Neural crest cell (in vitro differentiated cells): ENCODE results near the gene C1QB. TPM values are rescaled to one million over a fixed set of nuclear protein-coding genes. Genes with fewer than 3 reads are reported as not detected.

ENCODE experiments used
- DNase-seq: peaks from one replicate; pipeline ENCODE4 v3.0.0; 2021; ENCODE audit warnings: low read depth, mixed read lengths, low spot score
- H3K27ac Mint-ChIP-seq: one replicate; pipeline ENCODE4 v1.8.0; 2021; ENCODE audit warnings: mild to moderate bottlenecking, mixed read lengths; ENCODE audit not compliant: unreplicated experiment
- H3K27me3 Mint-ChIP-seq: 2 replicates; pipeline ENCODE4 v1.8.0; 2021; ENCODE audit warnings: low read depth, mild to moderate bottlenecking, mixed read lengths
- H3K36me3 Mint-ChIP-seq: 2 replicates; pipeline ENCODE4 v1.8.0; 2021; ENCODE audit warnings: low read depth, mild to moderate bottlenecking, mixed read lengths
- H3K4me1 Mint-ChIP-seq: 2 replicates; pipeline ENCODE4 v1.8.0; 2021; ENCODE audit warnings: mixed read lengths
- H3K4me3 Mint-ChIP-seq: one replicate; pipeline ENCODE4 v1.8.0; 2021; ENCODE audit warnings: mild to moderate bottlenecking, mixed read lengths
- H3K9me3 Mint-ChIP-seq: 2 replicates; pipeline ENCODE4 v1.8.0; 2021; ENCODE audit warnings: mixed read lengths
- total RNA-seq: library from RNA; stranded (reverse); gene quantifications from 2 replicates; pipeline ENCODE4 v1.2.1, GENCODE V29; 2021
- TF ChIP-seq, protein P1 (sequence below): fragments of 200-600 bp; sonication (generic); conservative IDR thresholded peaks from 2 replicates; pipeline ENCODE4 v1.5.0; 2021; ENCODE audit warnings: antibody characterized with exemption, mild to moderate bottlenecking

C1QB gene
- total RNA-seq, 1 donor from 2014 or later, result not detected

DNA sequence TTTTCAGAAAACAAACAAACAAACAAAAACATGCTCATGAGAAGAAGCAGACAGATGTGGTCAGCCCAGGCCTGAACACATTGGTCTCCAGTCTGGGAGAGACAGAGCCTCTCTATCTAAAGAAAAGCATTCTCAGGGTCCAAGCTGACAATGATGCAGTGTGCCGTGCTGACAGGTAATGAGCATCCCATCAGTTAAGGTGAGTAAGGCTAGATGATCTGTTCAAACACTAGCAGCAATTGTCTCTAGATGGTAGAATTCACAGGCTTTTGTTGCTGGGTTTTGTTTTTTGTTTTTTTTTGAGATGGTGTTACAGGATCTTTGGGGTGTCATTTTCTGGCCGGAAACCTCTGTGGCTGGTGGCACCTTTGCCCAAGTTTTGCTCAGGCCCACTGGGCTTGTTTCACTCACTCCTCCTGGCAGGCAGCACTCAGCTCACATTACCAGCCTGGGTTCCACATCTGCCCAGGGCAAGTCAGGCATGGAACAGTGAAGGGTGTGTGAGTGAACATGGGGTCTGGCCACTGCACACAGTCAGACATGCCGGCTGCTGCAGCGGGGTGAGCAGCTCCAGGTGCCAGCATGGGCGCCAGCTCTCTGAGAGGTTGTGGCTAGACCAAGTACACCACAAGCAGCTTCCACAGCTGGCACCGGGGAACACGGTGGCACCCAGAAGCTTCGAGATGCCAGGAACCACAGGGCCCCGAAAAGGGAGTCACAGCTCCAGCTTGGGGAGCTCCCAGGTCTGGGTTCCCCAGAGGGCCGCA, 19.2 kb upstream of the C1QB start:
- Mint-ChIP-seq H3K9me3 (no peaks in the 10 kb centered on the region), H3K27me3 (peaks cover 23% of the 10 kb centered on the region), H3K36me3 (no peaks in the 10 kb centered on the region), H3K4me1 (peaks cover 22% of the 10 kb centered on the region), H3K4me3 (no peak overlapping the region), H3K27ac (no peak overlapping the region)
- DNase-seq, result no peak
- TF ChIP-seq, protein P1, sequence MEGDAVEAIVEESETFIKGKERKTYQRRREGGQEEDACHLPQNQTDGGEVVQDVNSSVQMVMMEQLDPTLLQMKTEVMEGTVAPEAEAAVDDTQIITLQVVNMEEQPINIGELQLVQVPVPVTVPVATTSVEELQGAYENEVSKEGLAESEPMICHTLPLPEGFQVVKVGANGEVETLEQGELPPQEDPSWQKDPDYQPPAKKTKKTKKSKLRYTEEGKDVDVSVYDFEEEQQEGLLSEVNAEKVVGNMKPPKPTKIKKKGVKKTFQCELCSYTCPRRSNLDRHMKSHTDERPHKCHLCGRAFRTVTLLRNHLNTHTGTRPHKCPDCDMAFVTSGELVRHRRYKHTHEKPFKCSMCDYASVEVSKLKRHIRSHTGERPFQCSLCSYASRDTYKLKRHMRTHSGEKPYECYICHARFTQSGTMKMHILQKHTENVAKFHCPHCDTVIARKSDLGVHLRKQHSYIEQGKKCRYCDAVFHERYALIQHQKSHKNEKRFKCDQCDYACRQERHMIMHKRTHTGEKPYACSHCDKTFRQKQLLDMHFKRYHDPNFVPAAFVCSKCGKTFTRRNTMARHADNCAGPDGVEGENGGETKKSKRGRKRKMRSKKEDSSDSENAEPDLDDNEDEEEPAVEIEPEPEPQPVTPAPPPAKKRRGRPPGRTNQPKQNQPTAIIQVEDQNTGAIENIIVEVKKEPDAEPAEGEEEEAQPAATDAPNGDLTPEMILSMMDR, result no peak

DNA sequence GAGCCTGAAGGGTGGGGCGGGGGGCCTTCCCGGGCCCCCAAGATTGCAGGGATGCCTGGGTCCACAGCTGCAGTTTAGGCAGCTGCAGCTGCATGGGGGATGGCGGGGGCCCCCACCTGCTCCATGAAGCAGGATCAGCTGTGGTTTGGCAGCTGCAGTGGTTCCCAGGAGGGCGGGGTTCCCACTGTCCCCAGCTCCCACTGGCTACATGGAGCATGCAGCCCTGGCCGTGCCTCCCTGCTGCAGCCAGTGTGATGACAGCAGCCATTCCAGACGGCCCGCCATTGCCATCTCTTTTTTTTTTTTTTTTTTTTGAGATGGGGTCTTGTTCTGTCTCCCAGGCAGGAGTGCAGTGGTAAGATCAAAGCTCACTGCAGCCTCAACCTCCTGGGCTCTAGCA, 17.6 kb upstream of the C1QB start:
- Mint-ChIP-seq H3K27ac (no peak overlapping the region), H3K36me3 (no peaks in the 10 kb centered on the region), H3K27me3 (peaks cover 14% of the 10 kb centered on the region), H3K4me3 (no peak overlapping the region), H3K9me3 (no peaks in the 10 kb centered on the region), H3K4me1 (peaks cover 11% of the 10 kb centered on the region)
- TF ChIP-seq, protein P1, result no peak
- DNase-seq, result no peak

DNA sequence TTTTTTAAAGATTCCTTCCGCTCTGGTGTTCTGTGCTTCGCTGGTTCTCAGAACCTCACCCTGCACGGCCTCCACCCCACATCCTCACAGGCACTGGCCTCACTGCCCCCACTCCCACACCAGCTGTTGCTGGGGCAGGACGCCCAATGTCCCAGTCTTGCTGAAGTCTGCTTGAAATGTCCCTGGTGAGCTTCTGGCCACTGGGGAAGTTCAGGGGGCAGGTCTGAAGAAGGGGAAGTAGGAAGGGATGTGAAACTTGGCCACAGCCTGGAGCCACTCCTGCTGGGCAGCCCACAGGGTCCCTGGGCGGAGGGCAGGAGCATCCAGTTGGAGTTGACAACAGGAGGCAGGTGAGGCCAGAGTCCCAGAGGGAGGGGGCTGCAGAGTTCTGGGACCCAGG, 16.7 kb upstream of the C1QB start, which contains the start of gene C1QA:
C1QA (plus strand) TSS at position 276 of the 400 bp plus-strand sequence. CDS start 989 bp downstream, outside the sequence.
- no peaks in the 10 kb centered on the region for H3K36me3 Mint-ChIP-seq
- no peak for DNase-seq
- no peak within 1 kb of the TSS for H3K27ac Mint-ChIP-seq
- no peaks in the 10 kb centered on the region for H3K9me3 Mint-ChIP-seq
- TF ChIP-seq, protein P1, result no peak
- peaks cover 6% of the 10 kb centered on the region for H3K4me1 Mint-ChIP-seq
- peaks cover 19% of the 10 kb centered on the region for H3K27me3 Mint-ChIP-seq
- H3K4me3 Mint-ChIP-seq, result no peak within 1 kb of the TSS

DNA sequence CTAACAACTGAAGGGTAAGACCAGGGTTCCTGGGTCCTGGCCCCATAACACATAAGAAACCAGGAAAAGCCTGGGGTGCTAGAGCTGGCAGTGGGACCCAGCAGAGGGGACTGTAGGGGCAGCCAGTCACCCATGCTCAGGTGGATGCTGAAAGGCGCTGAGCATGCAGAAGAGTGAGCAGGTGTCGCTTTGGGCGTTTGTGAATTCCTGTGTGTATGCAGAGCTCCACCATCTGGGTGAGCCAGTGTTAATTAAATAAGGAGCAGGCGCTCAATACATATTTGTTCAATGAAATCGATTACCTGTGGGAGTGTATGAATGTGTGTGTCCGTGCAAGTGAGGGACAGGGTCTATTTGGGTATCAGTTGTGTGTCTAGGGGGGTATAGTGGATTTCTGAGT, 16.1 kb upstream of the C1QB start:
- peaks cover under 1% of the 10 kb centered on the region for H3K4me1 Mint-ChIP-seq
- H3K27me3 Mint-ChIP-seq, result peaks cover 19% of the 10 kb centered on the region
- no peak overlapping the region for H3K27ac Mint-ChIP-seq
- TF ChIP-seq, protein P1, result no peak
- no peak for DNase-seq
- no peaks in the 10 kb centered on the region for H3K36me3 Mint-ChIP-seq
- no peak overlapping the region for H3K4me3 Mint-ChIP-seq
- no peaks in the 10 kb centered on the region for H3K9me3 Mint-ChIP-seq

DNA sequence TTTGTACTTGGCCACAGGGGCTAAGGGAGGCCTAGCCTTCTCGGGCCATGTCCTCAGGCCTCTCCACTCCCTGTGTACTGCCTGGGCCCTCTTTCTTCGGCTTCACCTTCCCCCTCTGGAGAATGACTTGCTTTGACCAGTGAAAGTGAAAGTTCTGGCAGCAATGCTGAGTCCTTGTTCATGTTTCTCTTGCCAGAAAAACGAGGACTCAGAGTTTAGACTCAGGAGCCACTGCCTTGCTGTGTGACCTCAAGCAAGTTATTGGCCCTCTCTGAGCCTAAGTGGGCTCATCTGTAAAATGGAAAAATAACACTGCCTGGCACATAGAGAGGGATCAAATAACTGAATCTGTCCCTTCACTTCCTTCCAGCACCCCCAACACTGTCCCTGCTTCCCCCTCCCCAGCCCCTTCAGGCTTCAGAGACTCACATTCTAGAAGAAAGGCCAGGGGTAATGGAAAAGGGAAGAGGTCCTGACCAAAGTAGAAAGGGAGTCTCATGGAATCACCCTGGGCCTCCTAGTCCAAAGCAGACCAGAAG, 15.1 kb upstream of the C1QB start:
- Mint-ChIP-seq H3K27me3 (peaks cover 15% of the 10 kb centered on the region), H3K36me3 (no peaks in the 10 kb centered on the region), H3K4me3 (no peak overlapping the region), H3K9me3 (no peaks in the 10 kb centered on the region), H3K4me1 (no peaks in the 10 kb centered on the region), H3K27ac (no peak overlapping the region)
- TF ChIP-seq, protein P1, result no peak
- no peak for DNase-seq
